Measurements from ENCODE around the gene ABLIM1.

Gene ABLIM1

DNA sequence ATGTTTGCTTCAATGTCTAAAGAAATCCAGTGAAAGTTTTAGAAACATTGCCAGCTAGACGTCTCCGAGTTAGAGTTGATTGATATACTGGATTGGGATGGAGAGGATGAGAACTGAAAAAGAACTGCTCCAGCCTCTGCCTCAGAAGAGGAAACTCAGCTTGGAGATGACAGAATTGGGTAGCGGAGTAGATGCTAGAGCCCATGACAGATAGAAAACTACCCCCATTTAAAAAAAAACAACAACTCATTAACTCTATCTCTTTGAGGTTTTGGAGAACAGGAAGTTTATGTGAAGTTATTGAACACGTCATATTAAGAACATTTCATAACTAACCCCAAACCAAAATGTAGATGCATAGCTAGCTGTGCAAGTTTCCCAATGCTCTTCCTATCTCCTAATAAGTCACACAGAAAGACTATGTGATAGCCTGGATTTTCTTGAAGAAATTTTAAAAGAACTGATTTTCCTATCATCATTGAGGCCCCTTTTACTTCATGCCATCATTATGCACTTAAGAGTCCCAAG lies 225.4 kb downstream of the ABLIM1 start:
- no peak for DNase-seq (ENCODE audit: low spot score)
- in situ Hi-C loops (cut with MboI; ENCODE audit: low pct_unique_long_range_greater_than_20kb, low sequenced_read_pairs, unreplicated experiment): no loop called here
- no peak for TF ChIP-seq CTCF (IDR thresholded peaks at IDR 0.05; ENCODE audit: extremely low read depth, insufficient read depth, missing control alignments)

- DNase-seq (ENCODE audit: low spot score): no peak
- in situ Hi-C loops (cut with MboI; ENCODE audit: low pct_unique_long_range_greater_than_20kb, low sequenced_read_pairs, unreplicated experiment): no loop called here
Measured at GRCh38 chr10:114431414-114432135, 226.5 kb downstream of the ABLIM1 start.

GRCh38 chr10:114430688-114431413 lies 227.2 kb downstream of the ABLIM1 start:
- in situ Hi-C loops (cut with MboI; ENCODE audit: low pct_unique_long_range_greater_than_20kb, low sequenced_read_pairs, unreplicated experiment): no loop called here

More at GRCh38 chr10:114431414-114432135, 226.5 kb downstream of the ABLIM1 start:
- TF ChIP-seq CTCF (IDR thresholded peaks at IDR 0.05; ENCODE audit: extremely low read depth, insufficient read depth, missing control alignments): no peak

DNA sequence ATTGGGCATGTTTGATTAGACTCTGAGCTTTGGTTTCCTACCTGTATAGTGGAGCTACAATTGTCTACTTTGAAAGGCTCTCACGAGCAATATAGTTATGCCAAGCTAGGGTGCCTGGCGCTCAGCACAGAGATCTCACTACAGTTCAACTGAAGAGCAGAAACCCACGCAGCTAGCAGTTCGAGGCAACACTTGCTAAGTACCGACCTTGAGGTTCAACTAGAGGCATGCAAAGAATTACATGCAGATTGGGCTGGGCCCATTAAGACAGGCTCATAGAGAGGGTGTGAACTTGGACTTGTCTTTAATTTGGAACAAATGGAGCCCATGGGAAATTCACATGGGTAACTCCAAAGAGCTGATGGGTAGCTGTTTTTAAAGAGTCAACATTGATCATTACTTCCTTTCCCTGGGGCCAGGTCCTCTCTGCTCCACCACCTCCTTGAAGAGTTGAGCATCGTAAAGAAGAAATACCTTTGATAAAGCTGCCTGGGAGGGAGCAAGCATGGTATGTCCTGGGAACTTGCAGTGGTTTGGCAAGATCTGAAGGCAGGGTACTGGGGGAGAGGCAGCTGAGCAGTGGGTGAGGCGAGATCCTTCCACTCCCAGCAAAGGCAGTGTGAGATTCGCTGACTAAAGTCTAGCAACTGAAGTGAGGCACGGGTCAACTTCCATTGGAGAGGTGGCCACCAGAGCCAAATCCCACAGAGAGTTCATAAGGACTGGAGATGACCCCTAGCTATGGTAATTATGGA lies 228.3 kb downstream of the ABLIM1 start:
- DNase-seq (ENCODE audit: low spot score): no peak
- in situ Hi-C loops (cut with MboI; ENCODE audit: low pct_unique_long_range_greater_than_20kb, low sequenced_read_pairs, unreplicated experiment): no loop called here
- no peak for TF ChIP-seq CTCF (IDR thresholded peaks at IDR 0.05; ENCODE audit: extremely low read depth, insufficient read depth, missing control alignments)

More at GRCh38 chr10:114430688-114431413, 227.2 kb downstream of the ABLIM1 start:
- no peak for DNase-seq (ENCODE audit: low spot score)
- no peak for TF ChIP-seq CTCF (IDR thresholded peaks at IDR 0.05; ENCODE audit: extremely low read depth, insufficient read depth, missing control alignments)

DNA sequence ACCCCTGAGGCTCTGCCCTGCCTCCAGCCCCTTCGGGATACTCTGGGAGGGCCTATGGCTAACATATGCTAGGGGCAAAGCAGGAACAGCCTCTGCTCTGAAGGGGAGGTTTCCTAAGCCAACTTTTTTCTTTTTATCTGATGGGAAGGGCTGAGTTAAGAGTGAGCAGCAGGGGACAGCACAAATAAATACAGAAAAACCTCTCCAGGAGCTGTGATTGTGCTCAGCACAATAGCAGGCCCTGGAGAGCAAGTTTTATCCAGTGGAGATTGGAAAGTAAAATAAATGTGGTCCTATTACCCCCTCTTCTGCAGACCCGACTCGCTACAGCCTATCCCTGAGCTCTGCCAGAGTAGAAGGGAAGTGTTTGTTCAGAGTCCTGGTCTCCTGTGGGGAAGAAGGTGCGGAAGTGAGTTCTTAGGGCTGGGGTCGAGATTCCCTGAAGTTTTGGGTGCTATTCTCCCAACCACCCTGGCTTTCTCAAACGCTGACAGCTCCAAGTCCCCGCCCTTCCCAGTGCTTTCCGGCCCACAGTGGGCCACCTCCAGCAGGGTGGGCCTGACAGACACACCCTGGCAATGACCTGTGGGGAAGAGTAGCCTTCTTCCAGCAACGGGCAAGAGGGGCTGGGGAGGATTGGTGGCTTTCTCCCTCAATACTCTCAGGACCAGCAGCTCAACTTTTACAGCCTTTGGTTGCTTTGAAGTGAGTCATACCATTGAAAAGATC lies 230.8 kb downstream of the ABLIM1 start:
- no peak for TF ChIP-seq CTCF (IDR thresholded peaks at IDR 0.05; ENCODE audit: extremely low read depth, insufficient read depth, missing control alignments)
- in situ Hi-C loops (cut with MboI; ENCODE audit: low pct_unique_long_range_greater_than_20kb, low sequenced_read_pairs, unreplicated experiment): no loop called here
- DNase-seq (ENCODE audit: low spot score): no peak

DNA sequence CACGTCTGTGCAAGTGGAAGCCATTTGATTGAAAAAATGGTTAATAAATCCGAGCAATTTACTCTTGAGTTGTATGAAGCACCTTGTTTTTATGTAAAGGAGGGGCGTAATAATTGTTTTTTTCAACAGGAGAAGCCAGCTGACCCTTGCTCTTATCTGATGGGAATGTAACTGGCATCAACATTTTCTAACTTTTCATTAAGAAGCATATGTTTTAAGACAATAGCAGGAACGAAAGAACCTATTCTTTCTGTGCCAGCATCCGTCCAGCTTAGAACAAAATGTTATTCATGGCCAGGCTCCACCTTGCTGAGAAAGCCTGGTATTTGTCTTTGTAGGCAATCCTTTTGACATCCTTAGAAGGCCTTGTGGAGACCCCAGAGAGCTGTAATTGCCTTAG lies 231.6 kb downstream of the ABLIM1 start:
- in situ Hi-C loops (cut with MboI; ENCODE audit: low pct_unique_long_range_greater_than_20kb, low sequenced_read_pairs, unreplicated experiment): no loop called here
- no peak for TF ChIP-seq CTCF (IDR thresholded peaks at IDR 0.05; ENCODE audit: extremely low read depth, insufficient read depth, missing control alignments)

More for the DNA sequence above, 231.6 kb downstream of the ABLIM1 start:
- no peak for DNase-seq (ENCODE audit: low spot score)

Data from GM13977 (cell line).